HG03139 (cell line): ENCODE data around the gene TFCP2L1.

ENCODE experiments used
- ATAC-seq: cut with Tn5 transposase; IDR thresholded peaks from one replicate; pipeline ENCODE4 v1.9.1; 2021; ENCODE audit not compliant: unreplicated experiment

Gene TFCP2L1

DNA sequence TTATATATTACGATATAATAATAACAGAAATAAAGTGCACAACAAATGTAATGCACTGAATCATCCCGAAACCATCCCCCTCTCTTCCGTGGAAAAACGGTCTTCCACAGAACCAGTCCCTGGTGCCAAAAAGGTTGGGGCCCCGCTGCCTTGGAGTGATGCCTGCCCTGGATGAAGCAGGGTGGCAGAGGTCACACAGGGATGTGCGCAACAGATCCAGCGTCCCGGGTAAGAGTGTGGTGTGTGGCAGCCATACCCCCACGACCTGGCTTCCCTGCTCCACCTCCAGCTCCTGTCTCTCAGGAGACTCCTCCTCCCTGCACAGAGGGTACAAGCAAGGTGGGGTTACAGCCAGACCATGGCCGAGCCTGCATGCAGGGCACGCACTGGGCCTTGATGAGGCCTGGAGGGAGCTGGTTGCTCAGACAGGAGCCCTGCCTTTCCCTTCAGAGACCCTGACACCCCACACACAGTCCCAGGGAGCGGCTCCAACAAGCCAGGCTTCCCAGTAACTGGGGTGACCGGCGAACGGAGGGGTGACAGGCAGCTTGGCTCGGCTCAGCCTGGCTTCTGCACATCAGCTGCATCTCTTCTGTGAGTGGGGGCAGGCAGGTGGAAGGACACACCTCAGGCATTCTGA lies 41.1 kb downstream of the TFCP2L1 start:
- no peak for ATAC-seq

- no peak for ATAC-seq
Measured at GRCh38 chr2:121242976-121243375, 42.0 kb downstream of the TFCP2L1 start.

DNA sequence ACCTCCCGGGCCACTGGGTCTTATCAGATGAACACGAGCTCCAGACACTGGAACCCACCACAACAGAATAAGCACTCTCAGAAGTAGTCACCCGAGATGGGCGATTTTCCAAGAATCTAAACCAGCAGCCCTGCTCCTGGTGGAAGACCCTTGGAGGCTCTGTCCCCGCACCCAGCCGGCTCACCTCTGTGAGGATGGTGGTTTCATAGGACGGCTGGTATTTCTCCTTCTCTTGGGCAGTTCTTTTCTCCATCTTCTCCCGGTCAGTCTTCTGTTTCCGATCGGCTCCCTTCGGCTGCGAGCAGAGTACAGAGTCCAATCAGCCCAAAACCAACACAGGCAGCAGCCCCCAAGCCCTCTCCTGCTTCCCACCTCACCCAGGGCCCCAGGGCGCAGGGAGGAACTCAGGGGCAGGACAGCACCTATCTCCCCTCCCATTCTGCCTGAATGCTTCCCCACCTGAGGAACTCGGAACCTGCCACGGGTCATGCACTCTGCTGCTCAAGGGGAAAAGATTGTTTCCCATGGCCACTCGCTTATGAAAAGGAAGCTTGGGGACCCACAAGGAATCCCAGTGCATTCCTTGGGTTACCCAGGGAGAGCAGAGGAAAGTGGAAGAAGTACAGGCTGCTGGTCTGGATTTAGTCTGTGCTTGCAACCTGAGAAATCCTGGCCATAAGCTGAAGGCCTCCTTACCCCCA lies 42.7 kb downstream of the TFCP2L1 start:
- ATAC-seq: no peak

- ATAC-seq: no peak
Measured at GRCh38 chr2:121241466-121241865, 43.5 kb downstream of the TFCP2L1 start.

- ATAC-seq: no peak
Measured at GRCh38 chr2:121240436-121240835, 44.6 kb downstream of the TFCP2L1 start.

GRCh38 chr2:121239969-121240368 lies 45.0 kb downstream of the TFCP2L1 start:
- ATAC-seq: no peak

GRCh38 chr2:121239471-121239870 lies 45.5 kb downstream of the TFCP2L1 start:
- no peak for ATAC-seq

DNA sequence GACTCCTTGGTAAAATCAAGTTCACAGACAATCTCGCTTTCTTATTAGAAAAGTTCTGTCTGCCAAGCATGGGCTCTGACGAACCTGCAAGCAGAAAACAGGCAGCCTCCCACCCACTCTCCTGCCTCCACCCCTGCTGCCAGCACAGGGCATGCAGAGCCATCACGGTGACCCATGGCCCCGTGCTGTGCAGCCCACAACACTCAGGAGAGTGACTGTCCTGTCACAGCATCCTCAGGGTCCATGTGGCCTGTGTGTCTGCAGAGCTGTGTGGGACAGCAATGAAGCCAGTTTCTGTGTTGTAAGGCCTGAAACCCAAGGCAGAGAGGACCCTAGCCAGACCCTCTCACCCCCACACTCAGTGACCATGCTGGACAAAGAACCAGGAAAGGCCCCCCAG lies 46.2 kb downstream of the TFCP2L1 start:
- ATAC-seq: no peak

DNA sequence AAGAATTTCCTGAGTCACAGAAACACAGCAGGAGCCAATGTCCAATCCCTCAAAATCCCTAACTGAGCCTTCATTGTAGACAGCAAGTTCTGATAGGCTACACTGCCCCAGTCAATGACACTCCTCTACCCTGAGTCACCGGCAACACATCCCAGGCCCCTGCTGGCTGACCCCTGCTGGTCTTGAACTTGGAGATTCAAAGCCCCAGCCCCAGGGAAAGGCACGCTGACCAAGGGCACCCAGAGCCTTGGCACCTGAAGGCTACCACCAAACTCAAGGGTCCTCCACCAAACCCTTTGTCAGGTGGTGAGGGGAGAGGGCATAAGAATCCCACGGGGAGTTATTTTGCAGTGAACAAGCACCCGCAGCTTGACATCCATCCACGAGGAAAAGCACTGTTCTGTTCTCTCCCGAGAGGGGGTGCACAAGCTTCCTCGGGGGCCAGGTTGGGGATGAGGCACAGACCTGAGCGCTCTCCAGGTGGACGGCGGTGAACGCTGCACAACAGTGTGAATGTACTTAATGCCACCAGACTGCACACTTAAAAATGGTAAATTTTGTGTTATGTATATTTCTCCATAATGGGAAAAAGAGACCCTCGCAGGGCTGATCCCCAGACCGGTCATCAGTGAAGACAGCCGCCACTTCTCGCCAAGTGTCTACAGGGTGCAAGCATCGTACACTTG lies 46.9 kb downstream of the TFCP2L1 start:
- ATAC-seq: no peak

DNA sequence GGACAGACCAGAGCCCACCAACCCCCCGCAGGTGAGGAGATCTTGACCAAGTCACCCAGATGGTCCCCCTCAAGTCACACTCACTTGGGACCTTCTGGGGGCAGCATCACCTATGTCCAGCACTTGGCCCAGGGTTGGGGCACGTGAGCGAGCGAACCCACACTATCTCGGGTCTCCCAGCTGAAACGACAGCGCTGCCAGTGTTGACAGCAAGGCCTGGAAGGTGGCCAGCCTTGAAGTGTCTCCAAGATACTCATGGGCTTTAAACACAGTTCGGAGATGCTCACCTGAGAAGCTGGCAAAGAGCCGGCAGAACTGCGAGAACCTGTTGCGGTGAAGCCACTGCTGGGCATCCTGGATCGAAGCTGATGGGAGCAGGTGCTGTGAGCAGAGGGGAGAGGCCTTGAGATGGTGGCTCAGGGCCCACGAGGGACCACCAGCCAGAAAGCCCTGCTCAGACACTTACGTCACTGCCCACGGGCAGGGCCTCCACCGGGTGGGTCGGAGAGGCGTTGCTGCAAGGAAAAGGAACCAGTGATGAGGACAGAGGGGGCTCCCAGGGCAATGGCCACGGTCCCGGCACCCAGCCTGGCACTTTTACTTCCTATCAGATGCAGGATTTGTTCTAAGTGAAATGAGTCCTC lies 47.5 kb downstream of the TFCP2L1 start:
- no peak for ATAC-seq

- no peak for ATAC-seq
Measured at GRCh38 chr2:121236650-121237180, 48.3 kb downstream of the TFCP2L1 start.

GRCh38 chr2:121236101-121236640 lies 48.8 kb downstream of the TFCP2L1 start:
- ATAC-seq: no peak

- no peak for ATAC-seq
Measured at GRCh38 chr2:121235542-121235941, 49.5 kb downstream of the TFCP2L1 start.

DNA sequence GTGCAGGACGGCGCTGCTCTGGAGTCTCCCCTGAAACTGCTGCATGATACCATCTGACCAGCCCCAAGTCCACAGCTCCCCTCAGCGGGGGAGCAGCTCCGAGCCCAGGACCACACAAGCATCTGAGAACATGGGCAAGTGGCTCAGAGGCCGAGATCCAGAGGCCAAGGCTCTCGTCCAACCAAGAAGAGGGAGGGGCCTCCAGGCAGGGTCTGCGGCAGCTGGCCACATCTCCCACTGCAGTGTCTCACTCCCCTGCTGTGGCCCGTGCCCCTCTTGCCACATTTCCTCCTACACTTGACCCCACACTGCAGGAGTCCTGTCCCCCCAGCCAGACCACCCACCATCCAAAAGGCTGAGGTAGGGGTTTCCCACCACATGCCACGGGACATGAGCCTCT lies 50.2 kb downstream of the TFCP2L1 start:
- no peak for ATAC-seq

DNA sequence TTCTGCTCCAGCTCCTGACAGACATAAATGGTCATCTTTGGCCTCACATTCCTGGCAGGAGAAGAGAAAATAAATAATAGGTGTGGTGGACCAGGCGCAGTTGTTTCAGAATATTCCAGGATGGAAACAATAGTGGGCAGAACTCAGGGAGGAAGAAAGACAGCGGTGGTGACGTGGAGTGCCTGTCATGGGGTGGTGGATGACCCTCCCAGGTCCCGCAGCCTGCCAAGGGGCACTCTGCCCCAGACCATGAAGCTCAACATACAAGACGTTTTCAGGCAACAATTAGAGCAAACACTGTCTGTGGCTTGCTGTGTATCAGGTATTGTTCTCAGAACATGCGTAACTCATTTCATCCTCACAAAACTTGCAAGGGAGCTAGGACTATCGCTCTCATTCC lies 50.9 kb downstream of the TFCP2L1 start:
- no peak for ATAC-seq

GRCh38 chr2:121233486-121234110 lies 51.4 kb downstream of the TFCP2L1 start:
- ATAC-seq: no peak

DNA sequence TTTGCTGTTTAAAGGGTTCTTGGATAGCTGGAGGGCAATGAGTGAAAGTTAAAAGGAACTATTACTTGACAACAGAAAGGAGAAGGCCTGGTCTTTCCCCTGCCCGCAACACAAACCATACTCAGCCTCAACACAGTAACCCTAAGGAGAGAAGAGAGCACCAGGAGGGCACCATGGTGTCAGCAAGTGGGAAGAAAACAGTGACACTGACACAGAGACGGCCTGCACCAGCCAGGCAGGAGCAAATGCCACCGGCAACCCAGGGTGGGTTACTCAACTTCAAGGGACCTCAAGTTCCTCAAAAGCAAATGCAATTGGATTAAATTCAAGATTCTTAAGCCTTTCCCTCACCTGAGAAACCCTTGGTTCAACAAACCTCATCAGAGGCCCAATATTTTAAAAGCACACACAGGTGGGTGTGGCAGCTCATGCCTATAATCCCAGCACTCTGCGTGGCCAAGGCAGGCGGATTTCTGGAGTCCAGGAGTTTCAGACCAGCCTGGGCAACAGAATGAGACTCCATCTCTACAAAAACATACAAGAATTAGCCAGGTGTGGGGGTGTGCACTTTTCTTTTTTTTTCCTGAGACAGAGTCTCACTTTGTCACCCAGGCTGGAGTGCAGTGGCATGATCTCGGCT lies 52.3 kb downstream of the TFCP2L1 start:
- ATAC-seq: no peak

DNA sequence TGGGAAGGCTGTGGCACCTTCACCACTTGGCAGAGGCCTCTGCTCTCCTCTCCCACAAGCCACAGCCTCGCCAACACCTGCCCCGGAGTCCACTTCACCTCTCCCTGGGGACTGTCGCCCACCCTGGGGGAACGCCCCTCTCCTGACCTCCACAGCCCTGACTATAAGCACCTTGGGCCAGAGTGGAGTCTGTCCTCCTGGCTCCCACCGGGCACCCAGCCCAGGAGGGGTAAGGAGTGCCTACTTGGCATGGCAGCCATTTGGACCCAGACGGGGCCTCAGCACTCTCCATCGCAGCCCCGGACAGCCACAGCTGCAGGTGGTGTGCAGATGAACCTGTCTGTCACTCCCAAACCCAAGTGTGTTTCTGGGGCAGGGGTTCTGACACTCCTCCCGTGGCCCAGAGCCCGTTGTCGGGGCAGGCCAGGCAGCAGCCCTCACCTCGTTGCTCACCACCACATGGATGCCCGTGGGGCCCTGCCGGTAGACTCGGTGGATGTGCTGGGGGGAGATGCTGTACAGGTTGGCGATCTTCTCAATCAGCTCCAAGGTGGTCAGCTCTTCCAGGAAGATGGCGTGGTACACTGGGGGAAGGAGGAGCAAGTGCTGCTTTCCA lies 53.5 kb downstream of the TFCP2L1 start:
- no peak for ATAC-seq

- ATAC-seq: no peak
Measured at GRCh38 chr2:121228521-121228920, 56.5 kb downstream of the TFCP2L1 start.
